ENCODE measurements around the gene LRIG1. TPM values are rescaled to one million over a fixed set of nuclear protein-coding genes. Genes with fewer than 3 reads are reported as not detected.

The LRIG1 gene
- total and polyA plus RNA-seq, 9 of the 15 experiments (the other 6 are each of a cell fraction or from before 2014, with no cell fraction given): 0.05 to 0.38 (median 0.13) TPM; not detected in 3

GRCh38 chr3:66444146-66444644 lies 56.6 kb downstream of the LRIG1 start:
- Histone ChIP-seq H3K9ac (ENCODE audit: insufficient read depth in 1 of 2, low read depth in 2 of 2, low read length in 2 of 2) (no peak overlapping the region), H3K9me1 (ENCODE audit: control insufficient read depth, insufficient read depth, low read length) (no peaks in the 10 kb centered on the region), H3K36me3 (ENCODE audit: control insufficient read depth, insufficient read depth, low read length) (no peaks in the 10 kb centered on the region), H2AFZ (ENCODE audit: low read depth, low read length) (no peak overlapping the region), H3K27ac (ENCODE audit: extremely low read depth, low read depth, low read length) (no peak overlapping the region), H4K20me1 (replicated peaks; ENCODE audit: control insufficient read depth, insufficient read depth, low read length) (no peaks in the 10 kb centered on the region), H3K4me3 (no peak overlapping the region), H3K79me2 (ENCODE audit: control insufficient read depth, insufficient read depth, low read length) (no peaks in the 10 kb centered on the region), H3K4me2 (ENCODE audit: insufficient read depth, low read length) (no peak overlapping the region), H3K9me3 (replicated peaks; ENCODE audit: control insufficient read depth, insufficient read depth, low read depth, low read length) (no peaks in the 10 kb centered on the region), H3K27me3 (ENCODE audit: control insufficient read depth in 2 of 2, insufficient read depth in 2 of 2, low read length in 2 of 2) (peaks cover 0 to 18% of the 10 kb centered on the region in 2 experiments; a peak in 4 of 5 replicates), H3K4me1 (replicated peaks in 1 of 2; ENCODE audit: control insufficient read depth in 2 of 2, insufficient read depth in 2 of 2, low read length in 2 of 2) (no peaks in the 10 kb centered on the region)
- no peak for FAIRE-seq
- in situ Hi-C loops (cut with MboI): no loop called here
- ATAC-seq: no peak
- intact Hi-C loops (cut with micrococcal nuclease): no loop called here
- BruUV-seq (replicated peaks): no TSS peak
- no peak for DNase-seq (ENCODE audit: extremely low read depth in 1 of 4, low spot score in 3 of 4)
- ChIA-PET POLR2A (no interaction called here), CTCF (ENCODE audit: low intra/inter-chr PET ratio) (no interaction called here)
- WGBS (ENCODE audit: insufficient coverage, low coverage, missing lambda C conversion rate): 23% methylated on average over 7 of the region's 7 CpGs
- TF ChIP-seq CAMTA2 (CRISPR knock-in tag; conservative IDR thresholded peaks at IDR 0.05) (no peak), PTRF (tag; IDR thresholded peaks at IDR 0.05) (no peak), HNRNPH1 (optimal IDR thresholded peaks at IDR 0.05; ENCODE audit: low read depth, low read length) (no peak), THRA (IDR thresholded peaks at IDR 0.05) (no peak), CHD4 (IDR thresholded peaks at IDR 0.05; ENCODE audit: insufficient read depth, insufficient replicate concordance, low read depth, low read length, poor library complexity, severe bottlenecking) (no peak), THAP7 (CRISPR knock-in tag; IDR thresholded peaks at IDR 0.05) (no peak), SREBF1 (IDR thresholded peaks at IDR 0.05; ENCODE audit: borderline replicate concordance, low read depth, low read length) (no peak)
- TF ChIP-seq, protein P1, sequence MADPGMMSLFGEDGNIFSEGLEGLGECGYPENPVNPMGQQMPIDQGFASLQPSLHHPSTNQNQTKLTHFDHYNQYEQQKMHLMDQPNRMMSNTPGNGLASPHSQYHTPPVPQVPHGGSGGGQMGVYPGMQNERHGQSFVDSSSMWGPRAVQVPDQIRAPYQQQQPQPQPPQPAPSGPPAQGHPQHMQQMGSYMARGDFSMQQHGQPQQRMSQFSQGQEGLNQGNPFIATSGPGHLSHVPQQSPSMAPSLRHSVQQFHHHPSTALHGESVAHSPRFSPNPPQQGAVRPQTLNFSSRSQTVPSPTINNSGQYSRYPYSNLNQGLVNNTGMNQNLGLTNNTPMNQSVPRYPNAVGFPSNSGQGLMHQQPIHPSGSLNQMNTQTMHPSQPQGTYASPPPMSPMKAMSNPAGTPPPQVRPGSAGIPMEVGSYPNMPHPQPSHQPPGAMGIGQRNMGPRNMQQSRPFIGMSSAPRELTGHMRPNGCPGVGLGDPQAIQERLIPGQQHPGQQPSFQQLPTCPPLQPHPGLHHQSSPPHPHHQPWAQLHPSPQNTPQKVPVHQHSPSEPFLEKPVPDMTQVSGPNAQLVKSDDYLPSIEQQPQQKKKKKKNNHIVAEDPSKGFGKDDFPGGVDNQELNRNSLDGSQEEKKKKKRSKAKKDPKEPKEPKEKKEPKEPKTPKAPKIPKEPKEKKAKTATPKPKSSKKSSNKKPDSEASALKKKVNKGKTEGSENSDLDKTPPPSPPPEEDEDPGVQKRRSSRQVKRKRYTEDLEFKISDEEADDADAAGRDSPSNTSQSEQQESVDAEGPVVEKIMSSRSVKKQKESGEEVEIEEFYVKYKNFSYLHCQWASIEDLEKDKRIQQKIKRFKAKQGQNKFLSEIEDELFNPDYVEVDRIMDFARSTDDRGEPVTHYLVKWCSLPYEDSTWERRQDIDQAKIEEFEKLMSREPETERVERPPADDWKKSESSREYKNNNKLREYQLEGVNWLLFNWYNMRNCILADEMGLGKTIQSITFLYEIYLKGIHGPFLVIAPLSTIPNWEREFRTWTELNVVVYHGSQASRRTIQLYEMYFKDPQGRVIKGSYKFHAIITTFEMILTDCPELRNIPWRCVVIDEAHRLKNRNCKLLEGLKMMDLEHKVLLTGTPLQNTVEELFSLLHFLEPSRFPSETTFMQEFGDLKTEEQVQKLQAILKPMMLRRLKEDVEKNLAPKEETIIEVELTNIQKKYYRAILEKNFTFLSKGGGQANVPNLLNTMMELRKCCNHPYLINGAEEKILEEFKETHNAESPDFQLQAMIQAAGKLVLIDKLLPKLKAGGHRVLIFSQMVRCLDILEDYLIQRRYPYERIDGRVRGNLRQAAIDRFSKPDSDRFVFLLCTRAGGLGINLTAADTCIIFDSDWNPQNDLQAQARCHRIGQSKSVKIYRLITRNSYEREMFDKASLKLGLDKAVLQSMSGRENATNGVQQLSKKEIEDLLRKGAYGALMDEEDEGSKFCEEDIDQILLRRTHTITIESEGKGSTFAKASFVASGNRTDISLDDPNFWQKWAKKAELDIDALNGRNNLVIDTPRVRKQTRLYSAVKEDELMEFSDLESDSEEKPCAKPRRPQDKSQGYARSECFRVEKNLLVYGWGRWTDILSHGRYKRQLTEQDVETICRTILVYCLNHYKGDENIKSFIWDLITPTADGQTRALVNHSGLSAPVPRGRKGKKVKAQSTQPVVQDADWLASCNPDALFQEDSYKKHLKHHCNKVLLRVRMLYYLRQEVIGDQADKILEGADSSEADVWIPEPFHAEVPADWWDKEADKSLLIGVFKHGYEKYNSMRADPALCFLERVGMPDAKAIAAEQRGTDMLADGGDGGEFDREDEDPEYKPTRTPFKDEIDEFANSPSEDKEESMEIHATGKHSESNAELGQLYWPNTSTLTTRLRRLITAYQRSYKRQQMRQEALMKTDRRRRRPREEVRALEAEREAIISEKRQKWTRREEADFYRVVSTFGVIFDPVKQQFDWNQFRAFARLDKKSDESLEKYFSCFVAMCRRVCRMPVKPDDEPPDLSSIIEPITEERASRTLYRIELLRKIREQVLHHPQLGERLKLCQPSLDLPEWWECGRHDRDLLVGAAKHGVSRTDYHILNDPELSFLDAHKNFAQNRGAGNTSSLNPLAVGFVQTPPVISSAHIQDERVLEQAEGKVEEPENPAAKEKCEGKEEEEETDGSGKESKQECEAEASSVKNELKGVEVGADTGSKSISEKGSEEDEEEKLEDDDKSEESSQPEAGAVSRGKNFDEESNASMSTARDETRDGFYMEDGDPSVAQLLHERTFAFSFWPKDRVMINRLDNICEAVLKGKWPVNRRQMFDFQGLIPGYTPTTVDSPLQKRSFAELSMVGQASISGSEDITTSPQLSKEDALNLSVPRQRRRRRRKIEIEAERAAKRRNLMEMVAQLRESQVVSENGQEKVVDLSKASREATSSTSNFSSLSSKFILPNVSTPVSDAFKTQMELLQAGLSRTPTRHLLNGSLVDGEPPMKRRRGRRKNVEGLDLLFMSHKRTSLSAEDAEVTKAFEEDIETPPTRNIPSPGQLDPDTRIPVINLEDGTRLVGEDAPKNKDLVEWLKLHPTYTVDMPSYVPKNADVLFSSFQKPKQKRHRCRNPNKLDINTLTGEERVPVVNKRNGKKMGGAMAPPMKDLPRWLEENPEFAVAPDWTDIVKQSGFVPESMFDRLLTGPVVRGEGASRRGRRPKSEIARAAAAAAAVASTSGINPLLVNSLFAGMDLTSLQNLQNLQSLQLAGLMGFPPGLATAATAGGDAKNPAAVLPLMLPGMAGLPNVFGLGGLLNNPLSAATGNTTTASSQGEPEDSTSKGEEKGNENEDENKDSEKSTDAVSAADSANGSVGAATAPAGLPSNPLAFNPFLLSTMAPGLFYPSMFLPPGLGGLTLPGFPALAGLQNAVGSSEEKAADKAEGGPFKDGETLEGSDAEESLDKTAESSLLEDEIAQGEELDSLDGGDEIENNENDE (IDR thresholded peaks at IDR 0.05; ENCODE audit: low read depth, low read length): no peak
